Ureter (tissue), 1 donor: ENCODE measurements around the gene CCDC87. TPM values are rescaled to one million over a fixed set of nuclear protein-coding genes. Genes with fewer than 3 reads are reported as not detected.
A peak's percentile ranks its signal among the peaks of the same experiment; 100 is the strongest.
"Not testable (repeated sequence)": the region's sequence is repeated elsewhere in the genome, so short reads cannot be mapped to it uniquely, and the experiment has no call there.

Experiments
- DNase-seq: peaks from one replicate; pipeline ENCODE4 v3.0.0-alpha.2; 2020; ENCODE audit warnings: low spot score
- total RNA-seq: library from RNA; stranded (reverse); gene quantifications from one replicate; pipeline ENCODE4 v1.2.4, GENCODE V29; 2023
- donor health status: DM: yes; HTN: yes; CAD: no.

Gene CCDC87
- total RNA-seq, 1 donor from 2014 or later, result 0.55 TPM

- peak; percentile 99 for DNase-seq
Observed at GRCh38 chr11:66616379-66617154, 23.7 kb upstream of the CCDC87 start, which contains the start of gene RBM14. Gene RBM14, plus strand, starts transcription at chr11:66616630. Its CDS starts 91 bp downstream, at chr11:66616721.

DNA sequence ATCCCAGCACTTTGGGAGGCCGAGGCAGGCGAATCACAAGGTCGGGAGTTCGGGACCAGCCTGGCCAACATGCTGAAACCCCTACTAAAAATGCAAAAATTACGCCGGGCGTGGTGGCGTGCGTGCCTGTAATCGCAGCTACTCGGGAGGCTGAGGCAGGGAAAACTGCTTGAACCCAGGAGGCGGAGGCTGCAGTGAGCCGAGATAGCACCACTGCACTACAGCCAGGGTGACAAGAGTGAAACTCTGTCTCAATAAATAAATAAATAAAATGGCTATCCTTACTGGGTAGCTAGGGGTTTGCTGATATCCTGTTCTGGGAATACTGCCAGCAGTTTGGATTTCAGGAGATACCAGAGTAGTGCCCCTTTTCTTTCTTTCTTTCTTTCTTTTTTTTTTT is 21.2 kb upstream of the CCDC87 start:
- DNase-seq, result no peak

DNA sequence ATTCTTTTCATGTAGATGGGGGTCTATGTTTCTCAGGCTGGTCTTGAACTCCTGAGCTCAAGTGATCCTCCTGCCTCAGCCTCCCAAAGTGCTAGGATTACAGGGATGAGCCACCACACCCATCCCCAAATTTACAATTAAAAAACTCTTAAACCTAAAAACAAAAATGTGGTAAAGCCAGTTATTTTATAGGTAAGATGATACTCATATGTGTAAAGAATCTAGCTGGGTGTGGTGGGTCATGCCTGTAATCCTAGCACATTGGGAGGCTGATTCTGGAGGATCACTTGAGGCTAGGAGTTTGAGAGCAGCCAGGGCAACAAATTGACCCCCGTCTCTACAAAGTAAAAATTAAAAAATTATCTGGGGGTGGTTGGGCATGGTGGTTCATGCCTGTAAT is 19.6 kb upstream of the CCDC87 start:
- DNase-seq, result no peak

- no peak for DNase-seq
Observed at GRCh38 chr11:66609721-66610617, 17.1 kb upstream of the CCDC87 start.

GRCh38 chr11:66607126-66607834 is 14.4 kb upstream of the CCDC87 start:
- DNase-seq, result peak; percentile 88

DNA sequence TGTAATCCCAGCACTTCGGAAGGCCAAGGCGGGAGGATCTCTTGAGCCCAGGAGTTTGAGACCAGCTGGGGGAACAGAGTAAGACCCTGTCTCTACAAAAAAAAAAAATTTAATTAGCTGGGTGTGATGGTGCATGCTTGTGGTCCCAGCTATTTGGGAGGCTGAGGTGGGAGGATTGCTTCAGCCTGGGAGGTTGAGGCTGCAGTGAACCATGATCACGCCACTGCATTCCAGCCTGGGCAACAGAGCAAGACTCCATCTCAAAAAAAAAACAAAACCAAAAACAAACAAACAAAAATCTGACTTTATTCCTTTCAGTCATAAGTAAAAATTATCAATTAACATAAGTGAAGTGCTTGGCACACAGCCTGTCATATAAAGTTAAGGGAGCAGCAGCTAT is 13.7 kb upstream of the CCDC87 start:
- DNase-seq, result not testable (repeated sequence)

DNA sequence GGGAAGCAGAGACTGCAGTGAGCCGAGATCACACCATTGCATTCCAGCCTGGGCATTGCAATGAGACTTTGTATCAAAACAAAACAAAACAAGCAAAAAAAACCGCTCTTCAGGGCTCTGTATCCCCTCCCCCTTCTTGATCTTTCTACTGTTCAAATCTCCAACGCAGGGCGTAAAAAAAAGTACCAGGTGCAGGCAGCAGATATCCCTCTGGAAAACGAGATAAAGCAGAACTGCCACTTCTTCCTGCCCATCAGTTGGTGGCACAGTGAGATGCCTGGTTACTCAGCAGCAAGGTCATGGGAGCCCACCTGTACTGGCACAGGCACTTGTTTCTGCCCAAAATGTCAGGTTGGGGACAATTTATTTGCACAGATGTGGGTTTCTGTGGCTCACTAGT is 11.3 kb upstream of the CCDC87 start:
- no peak for DNase-seq

DNA sequence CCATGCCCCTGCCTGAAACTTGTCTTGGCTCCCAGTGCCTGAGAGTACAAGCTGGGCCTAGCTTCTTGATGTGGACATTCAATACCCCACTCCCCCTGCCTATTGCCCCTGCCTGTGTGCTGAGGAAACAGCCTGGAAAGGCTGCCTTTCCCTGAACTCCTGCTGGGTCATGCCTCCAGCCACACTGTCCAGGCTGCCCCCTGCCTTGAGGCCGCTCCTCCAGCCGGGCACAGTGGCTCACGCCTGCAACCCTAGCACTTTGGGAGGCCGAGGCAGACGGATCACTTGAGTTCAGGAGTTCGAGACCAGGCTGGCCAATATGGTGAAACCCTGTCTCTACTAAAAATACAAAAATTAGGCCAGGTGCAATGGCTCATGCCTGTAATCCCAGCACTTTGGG is 10.2 kb upstream of the CCDC87 start:
- no peak for DNase-seq

- DNase-seq, result no peak
Observed at GRCh38 chr11:66600631-66601233, 7.9 kb upstream of the CCDC87 start.

- no peak for DNase-seq
Observed at GRCh38 chr11:66600219-66600618, 7.4 kb upstream of the CCDC87 start.

- no peak for DNase-seq
Observed at GRCh38 chr11:66598993-66599392, 6.1 kb upstream of the CCDC87 start.

DNA sequence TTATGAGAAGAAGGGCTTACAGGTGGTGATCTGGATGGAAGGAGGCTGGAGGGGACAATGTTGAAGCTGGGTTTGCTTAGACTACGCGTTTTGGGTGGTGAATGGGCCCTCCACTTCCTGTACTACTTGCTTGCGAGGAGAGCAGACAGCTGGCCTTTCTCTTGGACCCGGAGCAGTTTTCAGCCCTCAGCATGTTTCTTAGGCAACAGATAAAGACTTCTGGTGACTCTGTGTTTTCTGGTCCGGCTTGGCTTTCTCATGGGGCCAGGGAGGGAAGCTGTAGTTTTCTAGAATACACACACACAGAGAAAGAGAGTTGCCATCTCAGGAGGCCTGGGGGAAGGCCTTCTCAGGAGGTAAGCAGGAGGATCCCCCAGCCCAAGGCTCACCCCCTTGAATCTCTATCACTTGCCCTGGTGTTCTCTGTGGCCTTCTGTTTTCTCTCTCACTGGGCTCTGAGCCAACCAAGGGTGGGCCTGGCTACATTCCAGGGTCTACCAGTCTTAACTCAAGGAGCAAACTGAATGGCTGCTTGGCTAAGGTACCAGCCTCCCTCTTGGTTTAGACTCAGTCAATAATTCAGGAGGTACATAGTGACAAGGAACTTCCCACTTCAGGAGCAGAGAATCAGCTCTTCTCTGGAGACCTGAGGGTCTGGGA is 2.5 kb upstream of the CCDC87 start:
- no peak for DNase-seq

DNA sequence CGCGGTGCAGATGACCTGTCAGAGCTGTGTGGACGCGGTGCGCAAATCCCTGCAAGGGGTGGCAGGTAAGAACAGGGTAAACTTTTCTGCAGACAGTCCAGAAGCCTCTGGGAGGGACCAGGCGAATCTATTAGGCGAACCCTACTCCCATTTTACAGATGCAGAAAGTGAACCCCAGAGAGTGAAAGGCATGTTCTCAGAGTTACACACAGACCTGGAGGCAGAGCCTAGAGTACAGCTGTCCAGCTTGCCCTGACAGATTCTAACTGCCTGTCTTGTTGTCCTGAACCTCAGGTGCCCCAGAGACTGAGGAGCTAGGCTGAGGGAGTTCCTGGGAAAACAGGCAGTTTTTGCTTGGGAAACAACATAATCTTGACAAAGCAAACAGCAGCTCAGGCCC is 787 bp upstream of the CCDC87 start:
- DNase-seq, result no peak

DNA sequence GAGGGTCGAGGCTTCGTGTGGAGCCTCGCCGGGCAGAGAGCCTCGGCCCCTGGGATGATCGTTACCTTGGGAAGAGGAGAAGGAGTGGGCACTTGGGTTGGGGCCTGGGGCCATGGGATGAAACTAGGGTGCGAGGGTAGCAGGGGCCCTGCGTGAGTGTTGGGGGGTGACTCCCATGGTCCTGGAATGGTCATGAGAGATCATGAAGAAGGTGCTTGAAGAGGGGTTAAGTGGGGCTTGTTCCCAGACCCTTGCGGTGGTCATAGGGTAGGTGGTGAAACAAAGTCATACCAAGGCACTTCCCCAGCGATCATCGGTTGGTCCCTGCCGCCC is 406 bp upstream of the CCDC87 start:
- DNase-seq, result no peak

- no peak for DNase-seq
Observed at GRCh38 chr11:66591175-66591574, 1.7 kb downstream of the CCDC87 start.

DNA sequence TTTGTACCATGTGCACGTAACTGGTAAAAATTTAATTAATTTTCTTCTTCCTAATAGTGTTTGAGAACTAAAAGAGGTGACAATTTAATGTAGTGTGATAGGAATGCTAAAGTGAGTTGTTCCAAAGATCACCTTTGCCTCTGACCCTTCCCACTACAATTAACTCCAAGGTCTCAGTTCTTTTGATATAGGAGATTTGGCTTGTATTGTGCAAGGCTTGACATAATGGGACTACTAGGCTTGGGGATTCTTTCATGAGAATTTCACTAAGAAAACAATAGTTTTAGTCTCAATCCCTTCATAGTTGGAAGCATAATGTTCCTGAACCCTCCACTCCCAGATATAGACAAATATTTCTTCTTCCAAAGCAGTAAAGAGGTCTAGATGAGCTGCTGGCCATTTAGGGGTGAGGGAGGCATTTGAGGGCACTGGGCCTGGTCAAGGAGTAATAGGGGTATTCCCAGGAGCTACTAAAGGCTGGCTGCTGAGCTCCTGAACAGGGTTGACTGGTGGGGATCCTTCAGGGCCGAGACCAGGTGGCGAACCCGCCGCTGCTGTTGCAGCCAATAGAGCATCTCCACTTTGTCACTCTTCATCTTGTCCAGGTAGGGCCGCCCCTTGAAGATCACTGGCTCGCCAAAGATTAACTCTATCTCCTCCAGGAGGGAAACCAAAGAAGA is 2.7 kb downstream of the CCDC87 start:
- DNase-seq, result no peak

- DNase-seq, result not testable (repeated sequence)
Observed at GRCh38 chr11:66589315-66589714, 3.5 kb downstream of the CCDC87 start.

- no peak for DNase-seq
Observed at GRCh38 chr11:66586136-66586535, 6.7 kb downstream of the CCDC87 start.

GRCh38 chr11:66585447-66585846 is 7.4 kb downstream of the CCDC87 start:
- not testable (repeated sequence) for DNase-seq

DNA sequence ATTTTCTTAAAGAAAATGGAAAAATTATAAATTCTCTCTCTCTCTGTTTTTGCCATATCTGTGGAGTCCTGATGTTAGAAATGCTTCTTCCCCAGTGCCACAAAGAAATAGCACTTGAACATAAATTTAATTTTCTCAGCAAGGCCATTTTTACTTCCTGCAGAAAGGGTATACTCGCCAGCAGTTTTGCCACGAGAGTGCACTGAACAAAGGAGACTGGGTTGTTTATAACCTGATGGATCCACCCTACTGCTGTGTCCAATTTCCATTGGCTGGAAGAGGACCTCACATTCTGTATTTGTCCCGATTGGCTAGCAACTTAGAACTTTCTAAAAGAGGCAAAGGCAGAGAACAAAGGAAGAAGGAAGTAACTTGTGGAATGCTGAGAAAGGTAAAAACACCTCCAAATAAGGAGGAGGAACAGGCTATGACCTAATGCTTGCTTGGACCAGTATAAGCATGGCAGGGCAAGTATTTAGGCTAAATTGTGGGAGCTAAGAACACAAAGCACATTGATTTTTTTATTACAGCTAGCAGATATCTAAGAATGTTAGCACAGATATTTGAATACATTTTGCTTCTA is 10.2 kb downstream of the CCDC87 start:
- DNase-seq, result not testable (repeated sequence)
